Left lung (tissue), 10 donors: ENCODE results near the gene DYNLT1. TPM values are rescaled to one million over a fixed set of nuclear protein-coding genes. Genes with fewer than 3 reads are reported as not detected.

Experiments used
- ATAC-seq: fragments of 200-7000 bp; cut with Tn5 transposase; one replicate; pipeline ENCODE4 v1.9.1; 2020; ENCODE audit warnings: moderate library complexity
- DNase-seq, 4 donors: peaks; one replicate each; pipeline ENCODE4 v3.0.0-alpha.2; 2013 to 2020
- H3K27ac ChIP-seq, 2 donors: fragments of 200-600 bp; sonication (generic) in 1 of 2; one replicate each; pipeline versions ENCODE4 v1.5.0 to v1.8.0; 2020 to 2021
- H3K27me3 ChIP-seq, 2 donors: fragments of 200-600 bp; sonication (generic) in 1 of 2; one replicate each; pipeline versions ENCODE4 v1.5.0 to v1.8.0; 2020 to 2021
- H3K36me3 ChIP-seq, 2 donors: fragments of 200-600 bp; sonication (generic) in 1 of 2; one replicate each; pipeline versions ENCODE4 v1.5.0 to v1.8.0; 2020 to 2021
- H3K4me1 ChIP-seq, 2 donors: fragments of 200-600 bp; one replicate each; pipeline ENCODE4 v1.8.0; 2021
- H3K4me3 ChIP-seq, 2 donors: fragments of 200-600 bp; sonication (generic) in 1 of 2; one replicate each; pipeline versions ENCODE4 v1.5.0 to v1.8.0; 2020 to 2021; ENCODE audit warnings: mild to moderate bottlenecking in 1 of 2
- H3K9me3 ChIP-seq, 2 donors: fragments of 200-600 bp; sonication (generic) in 1 of 2; one replicate each; pipeline versions ENCODE4 v1.5.0 to v1.8.0; 2020 to 2021
- CTCF ChIP-seq, 2 donors: fragments of 200-600 bp; sonication (generic) in 1 of 2; IDR thresholded peaks; one replicate each; pipeline versions ENCODE4 v1.5.0 to v1.8.0; 2021; ENCODE audit warnings: antibody characterized with exemption in 2 of 2
- intact Hi-C, 2 donors: fragments of 100-400 bp; cut with DNase I; formaldehyde crosslinking; loops; one replicate each; pipeline versions ENCODE4 v1.11.2 to v1.14.2; 2022
- polyA plus RNA-seq, 6 donors: library from polyadenylated mRNA; unstranded; fragments of 120-200 nt; gene quantifications; one replicate each; pipeline ENCODE4 v1.2.1, GENCODE V29; 2013; ENCODE audit not compliant: insufficient read length in 6 of 6
- total RNA-seq, 2 donors: library from RNA; stranded (reverse); fragmentation: NEBNext Ultra II Directional; extraction: Animal tissue kit (Norgen Biotek cat#: 25700); gene quantifications; one replicate each; pipeline ENCODE4 v1.2.1, GENCODE V29; 2021
- donor health status: DM: no; HTN: yes; CAD: no.
- donor health status: DM: no; HTN: no; CAD: no.

The DYNLT1 gene
- total and polyA plus RNA-seq, 8 donors: 116 to 163 (median 139) TPM

GRCh38 chr6:158686311-158686710 lies 41.8 kb upstream of the DYNLT1 start:
- DNase-seq: peak in 2 of 4 donors; percentile 56 to 67

GRCh38 chr6:158684745-158685324 lies 40.3 kb upstream of the DYNLT1 start:
- no peak for ATAC-seq
- no peak for DNase-seq
- Histone ChIP-seq H3K4me1 (peaks cover 9 to 48% of the 10 kb centered on the region in 2 donors), H3K27me3 (no peaks in the 10 kb centered on the region), H3K4me3 (no peak overlapping the region), H3K36me3 (no peaks in the 10 kb centered on the region), H3K27ac (peak overlapping the region in 1 of 2 donors; percentile 71), H3K9me3 (no peaks in the 10 kb centered on the region)
- intact Hi-C loops: no loop called here
- no peak for TF ChIP-seq CTCF (IDR thresholded peaks at IDR 0.05)

More at GRCh38 chr6:158686311-158686710, 41.8 kb upstream of the DYNLT1 start:
- no peak overlapping the region for H3K4me3 ChIP-seq
- H3K27me3 ChIP-seq: no peaks in the 10 kb centered on the region
- peak; percentile 91 for ATAC-seq
- no peak for TF ChIP-seq CTCF (IDR thresholded peaks at IDR 0.05)
- peak overlapping the region; percentile 71 to 74 for H3K27ac ChIP-seq
- H3K4me1 ChIP-seq: peaks cover 12 to 61% of the 10 kb centered on the region in 2 donors
- H3K36me3 ChIP-seq: no peaks in the 10 kb centered on the region
- intact Hi-C loops: no loop called here
- no peaks in the 10 kb centered on the region for H3K9me3 ChIP-seq

GRCh38 chr6:158684311-158684710 lies 39.8 kb upstream of the DYNLT1 start:
- Histone ChIP-seq H3K4me3 (no peak overlapping the region), H3K9me3 (no peaks in the 10 kb centered on the region), H3K36me3 (no peaks in the 10 kb centered on the region), H3K4me1 (peaks cover 9 to 43% of the 10 kb centered on the region in 2 donors), H3K27ac (no peak overlapping the region), H3K27me3 (no peaks in the 10 kb centered on the region)
- DNase-seq (no peak), ATAC-seq (no peak)
- intact Hi-C loops: no loop called here
- no peak for TF ChIP-seq CTCF (IDR thresholded peaks at IDR 0.05)

- TF ChIP-seq CTCF (IDR thresholded peaks at IDR 0.05): no peak
- H3K4me1 ChIP-seq: peaks cover 0 to 6% of the 10 kb centered on the region in 2 donors
- intact Hi-C loops: no loop called here
Measured at GRCh38 chr6:158680481-158680880, 35.9 kb upstream of the DYNLT1 start.

GRCh38 chr6:158680015-158680414 lies 35.5 kb upstream of the DYNLT1 start:
- no peak for ATAC-seq
- no peak for DNase-seq
- intact Hi-C loops: no loop called here

More at GRCh38 chr6:158680481-158680880, 35.9 kb upstream of the DYNLT1 start:
- DNase-seq (no peak), ATAC-seq (no peak)
- H3K4me3 ChIP-seq: no peak overlapping the region
- no peak overlapping the region for H3K27ac ChIP-seq
- H3K27me3 ChIP-seq: no peaks in the 10 kb centered on the region
- H3K36me3 ChIP-seq: no peaks in the 10 kb centered on the region
- no peaks in the 10 kb centered on the region for H3K9me3 ChIP-seq

More at GRCh38 chr6:158680015-158680414, 35.5 kb upstream of the DYNLT1 start:
- no peak overlapping the region for H3K4me3 ChIP-seq
- H3K9me3 ChIP-seq: no peaks in the 10 kb centered on the region
- H3K27ac ChIP-seq: no peak overlapping the region
- peaks cover 0 to 2% of the 10 kb centered on the region in 2 donors for H3K4me1 ChIP-seq
- H3K36me3 ChIP-seq: no peaks in the 10 kb centered on the region
- no peaks in the 10 kb centered on the region for H3K27me3 ChIP-seq
- TF ChIP-seq CTCF (IDR thresholded peaks at IDR 0.05): no peak
